Upper lobe of left lung (tissue), 6 donors: Measurements from ENCODE around the gene CEP295NL. TPM values are rescaled to one million over a fixed set of nuclear protein-coding genes. Genes with fewer than 3 reads are reported as not detected.

ENCODE experiments used
- ATAC-seq, 2 donors: fragments of 200-7000 bp; cut with Tn5 transposase; one replicate each; pipeline ENCODE4 v1.9.1; 2022; ENCODE audit warnings: mild to moderate bottlenecking in 2 of 2, moderate library complexity in 2 of 2; ENCODE audit not compliant: low FRiP score in 2 of 2
- DNase-seq, 2 donors: peaks; one replicate each; pipeline ENCODE4 v3.0.0-alpha.2; 2019 to 2020
- H3K27ac ChIP-seq, 4 donors: fragments of 200-600 bp; sonication (generic); one replicate each; pipeline ENCODE4 v1.5.1; 2016 to 2019
- H3K27me3 ChIP-seq, 4 donors: fragments of 200-600 bp; sonication (generic); one replicate each; pipeline ENCODE4 v1.5.1; 2017 to 2019
- H3K36me3 ChIP-seq, 4 donors: fragments of 200-600 bp; sonication (generic); one replicate each; pipeline ENCODE4 v1.5.1; 2016 to 2019
- H3K4me1 ChIP-seq, 4 donors: fragments of 200-600 bp; sonication (generic); one replicate each; pipeline ENCODE4 v1.5.1; 2018 to 2019
- H3K4me3 ChIP-seq, 4 donors: fragments of 200-600 bp; sonication (generic); one replicate each; pipeline ENCODE4 v1.5.1; 2017 to 2019; ENCODE audit warnings: mild to moderate bottlenecking in 2 of 4, moderate library complexity in 1 of 4
- H3K9me3 ChIP-seq, 4 donors: fragments of 200-600 bp; sonication (generic); one replicate each; pipeline ENCODE4 v1.5.1; 2018 to 2019
- EP300 ChIP-seq, 4 donors: sonication (generic); formaldehyde crosslinking; IDR thresholded peaks; one replicate each; pipeline ENCODE4 v1.5.1; 2017; ENCODE audit warnings: antibody characterized with exemption in 4 of 4, control low read depth in 2 of 4
- POLR2A ChIP-seq, 4 donors: fragments of 450-650 bp; IDR thresholded peaks; one replicate each; pipeline ENCODE4 v1.5.1; 2016 to 2017; ENCODE audit warnings: antibody characterized with exemption in 4 of 4, mild to moderate bottlenecking in 2 of 4
- POLR2AphosphoS5 ChIP-seq, 2 donors: sonication (generic); formaldehyde crosslinking; IDR thresholded peaks; one replicate each; pipeline ENCODE4 v1.5.1; 2017; ENCODE audit warnings: antibody characterized with exemption in 2 of 2
- WGBS, 2 donors: methylation state at CpG; one replicate each; pipeline ENCODE4 v1.1.5; 2017 to 2018; 5-methylcytosine and 5-hydroxymethylcytosine counted together
- total RNA-seq, 6 donors: library from RNA; depleted of rRNA in 4 of 6; stranded (reverse); fragments of >200 nt in 4 of 6; gene quantifications; one replicate each; pipeline versions ENCODE4 v1.1.0 to v1.2.1, GENCODE V29; 2016 to 2021
- TF ChIP-seq, protein P1 (sequence below), 6 experiments: fragments of 450-650 bp in 4 of 6; fragments of 200-600 bp in 2 of 6; sonication (generic) in 2 of 6; IDR thresholded peaks; one replicate each; pipeline ENCODE4 v1.5.1; 2016 to 2019; ENCODE audit warnings: antibody characterized with exemption in 6 of 6
- donor health status: DM: no; HTN: no; CAD: no; lungs with moderate emphysema.
- donor health status: DM: no; HTN: yes; CAD: no; lungs with severe emphysema.

The CEP295NL gene
- total RNA-seq, 6 donors from 2014 or later: 2.6 to 61.8 (median 4.2) TPM

DNA sequence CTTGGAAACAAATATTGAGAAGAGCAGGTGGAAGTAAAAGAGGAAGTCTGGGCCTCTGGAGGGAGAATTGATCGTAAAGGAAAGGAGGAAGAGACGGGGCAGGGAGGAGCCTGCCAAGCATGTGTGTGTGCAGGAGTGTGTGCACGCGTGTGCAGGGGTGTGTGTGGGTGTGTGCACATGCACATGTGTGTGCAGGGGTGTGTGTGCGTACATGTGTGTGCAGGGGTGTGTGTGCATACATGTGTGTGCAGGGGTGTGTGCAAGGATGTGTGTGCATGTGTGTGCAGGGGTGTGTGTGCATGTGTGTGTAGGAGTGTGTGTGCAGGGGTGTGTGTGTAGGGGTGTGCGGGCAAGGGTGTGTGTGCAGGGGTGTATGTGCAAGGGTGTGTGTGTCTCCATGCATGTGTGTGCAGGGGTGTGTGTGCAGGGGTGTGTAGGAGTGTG, 10.0 kb downstream of the CEP295NL start:
- Histone ChIP-seq H3K27ac (peak overlapping the region in 3 of 4 donors; percentile 45 to 82 (median 82)), H3K4me1 (peaks cover 41 to 63% (median 55%) of the 10 kb centered on the region in 4 donors), H3K36me3 (no peaks in the 10 kb centered on the region), H3K9me3 (no peaks in the 10 kb centered on the region), H3K4me3 (no peak overlapping the region), H3K27me3 (no peaks in the 10 kb centered on the region)
- 78 to 87% methylated on average over 6 of the region's 6 CpGs for WGBS, 2 donors
- DNase-seq: no peak
- ATAC-seq: peak in 1 of 2 donors; percentile 31
- TF ChIP-seq POLR2A (IDR thresholded peaks at IDR 0.05) (no peak), POLR2AphosphoS5 (IDR thresholded peaks at IDR 0.05) (no peak), EP300 (IDR thresholded peaks at IDR 0.05) (no peak)
- TF ChIP-seq, protein P1, sequence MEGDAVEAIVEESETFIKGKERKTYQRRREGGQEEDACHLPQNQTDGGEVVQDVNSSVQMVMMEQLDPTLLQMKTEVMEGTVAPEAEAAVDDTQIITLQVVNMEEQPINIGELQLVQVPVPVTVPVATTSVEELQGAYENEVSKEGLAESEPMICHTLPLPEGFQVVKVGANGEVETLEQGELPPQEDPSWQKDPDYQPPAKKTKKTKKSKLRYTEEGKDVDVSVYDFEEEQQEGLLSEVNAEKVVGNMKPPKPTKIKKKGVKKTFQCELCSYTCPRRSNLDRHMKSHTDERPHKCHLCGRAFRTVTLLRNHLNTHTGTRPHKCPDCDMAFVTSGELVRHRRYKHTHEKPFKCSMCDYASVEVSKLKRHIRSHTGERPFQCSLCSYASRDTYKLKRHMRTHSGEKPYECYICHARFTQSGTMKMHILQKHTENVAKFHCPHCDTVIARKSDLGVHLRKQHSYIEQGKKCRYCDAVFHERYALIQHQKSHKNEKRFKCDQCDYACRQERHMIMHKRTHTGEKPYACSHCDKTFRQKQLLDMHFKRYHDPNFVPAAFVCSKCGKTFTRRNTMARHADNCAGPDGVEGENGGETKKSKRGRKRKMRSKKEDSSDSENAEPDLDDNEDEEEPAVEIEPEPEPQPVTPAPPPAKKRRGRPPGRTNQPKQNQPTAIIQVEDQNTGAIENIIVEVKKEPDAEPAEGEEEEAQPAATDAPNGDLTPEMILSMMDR (IDR thresholded peaks at IDR 0.05): no peak

DNA sequence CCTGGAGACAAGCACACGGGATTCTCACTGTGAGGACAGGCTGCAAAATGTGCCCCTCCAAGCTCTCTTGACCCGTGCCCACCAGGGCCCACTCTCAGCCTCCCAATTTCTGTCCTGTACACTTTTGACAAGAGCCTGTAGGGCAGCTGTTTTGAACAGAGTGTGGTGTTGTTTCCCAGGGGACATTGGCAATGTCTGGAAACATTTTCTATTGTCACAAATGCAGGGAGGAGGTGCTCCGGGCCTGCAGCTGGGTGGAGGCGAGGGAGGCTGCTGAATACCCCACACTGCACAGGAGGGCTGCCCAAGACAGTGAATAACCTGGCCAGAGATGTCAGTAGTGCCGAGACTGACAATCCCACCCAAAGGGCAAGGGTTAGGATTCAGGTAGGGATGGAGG, 10.5 kb downstream of the CEP295NL start:
- H3K4me3 ChIP-seq: no peak overlapping the region
- no peaks in the 10 kb centered on the region for H3K9me3 ChIP-seq
- H3K27me3 ChIP-seq: no peaks in the 10 kb centered on the region
- peak overlapping the region; percentile 45 to 82 (median 80) for H3K27ac ChIP-seq
- WGBS, 2 donors: 71 to 87% methylated on average over 4 to 5 of the region's 5 CpGs
- no peaks in the 10 kb centered on the region for H3K36me3 ChIP-seq
- no peak for DNase-seq
- peaks cover 40 to 62% (median 53%) of the 10 kb centered on the region in 4 donors for H3K4me1 ChIP-seq
- no peak for ATAC-seq
- TF ChIP-seq POLR2AphosphoS5 (IDR thresholded peaks at IDR 0.05) (no peak), POLR2A (IDR thresholded peaks at IDR 0.05) (no peak), EP300 (IDR thresholded peaks at IDR 0.05) (no peak)
- TF ChIP-seq, protein P1 (IDR thresholded peaks at IDR 0.05): no peak

DNA sequence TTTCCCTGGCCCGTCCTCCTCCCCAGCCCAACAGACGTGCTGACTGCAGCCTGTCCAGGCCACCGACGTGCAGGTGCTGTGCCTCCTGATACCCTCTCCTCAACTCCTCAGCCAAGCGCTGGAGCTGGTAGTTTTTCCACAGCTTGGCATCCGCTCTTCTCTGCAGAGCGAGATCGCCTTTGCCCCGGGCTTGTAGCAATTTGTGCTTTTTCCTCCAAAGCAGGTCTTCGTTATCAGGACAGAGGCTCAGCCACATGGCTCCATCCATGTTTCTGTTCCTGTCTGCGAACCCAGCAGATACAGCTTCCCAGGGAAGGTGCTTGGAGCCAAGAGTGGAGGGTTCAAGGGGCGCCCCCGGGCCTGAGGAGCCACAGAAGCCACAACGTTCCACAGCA, 10.9 kb downstream of the CEP295NL start:
- H3K27me3 ChIP-seq: no peaks in the 10 kb centered on the region
- no peak for DNase-seq

GRCh38 chr17:78891406-78892061, 11.5 kb downstream of the CEP295NL start:
- whole genome bisulfite sequencing, 2 donors: 67 to 76% methylated on average over 21 of the region's 21 CpGs
- Histone ChIP-seq H3K9me3 (no peaks in the 10 kb centered on the region), H3K4me1 (peaks cover 32 to 52% (median 47%) of the 10 kb centered on the region in 4 donors), H3K27ac (peak overlapping the region; percentile 45 to 82 (median 80)), H3K4me3 (no peak overlapping the region), H3K36me3 (no peaks in the 10 kb centered on the region), H3K27me3 (no peaks in the 10 kb centered on the region)
- TF ChIP-seq POLR2AphosphoS5 (IDR thresholded peaks at IDR 0.05): no peak
- no peak for TF ChIP-seq EP300 (IDR thresholded peaks at IDR 0.05)
- TF ChIP-seq, protein P1 (IDR thresholded peaks at IDR 0.05): no peak
- TF ChIP-seq POLR2A (IDR thresholded peaks at IDR 0.05): no peak
- ATAC-seq (no peak), DNase-seq (peak in 1 of 2 donors; percentile 52)

More for the DNA sequence above, 10.9 kb downstream of the CEP295NL start:
- 87 to 94% methylated on average over 12 to 14 of the region's 14 CpGs for WGBS, 2 donors
- H3K27ac ChIP-seq: peak overlapping the region; percentile 45 to 82 (median 80)
- no peaks in the 10 kb centered on the region for H3K9me3 ChIP-seq
- H3K36me3 ChIP-seq: no peaks in the 10 kb centered on the region
- no peak overlapping the region for H3K4me3 ChIP-seq
- peaks cover 38 to 58% (median 51%) of the 10 kb centered on the region in 4 donors for H3K4me1 ChIP-seq
- ATAC-seq: no peak
- TF ChIP-seq EP300 (IDR thresholded peaks at IDR 0.05) (no peak), POLR2A (IDR thresholded peaks at IDR 0.05) (no peak), POLR2AphosphoS5 (IDR thresholded peaks at IDR 0.05) (no peak)
- TF ChIP-seq, protein P1 (IDR thresholded peaks at IDR 0.05): no peak
